ENCODE results near the gene TEX11. TPM values are rescaled to one million over a fixed set of nuclear protein-coding genes. Genes with fewer than 3 reads are reported as not detected.

The TEX11 gene
- total RNA-seq, 2 experiments from 2014 or later, result not detected

DNA sequence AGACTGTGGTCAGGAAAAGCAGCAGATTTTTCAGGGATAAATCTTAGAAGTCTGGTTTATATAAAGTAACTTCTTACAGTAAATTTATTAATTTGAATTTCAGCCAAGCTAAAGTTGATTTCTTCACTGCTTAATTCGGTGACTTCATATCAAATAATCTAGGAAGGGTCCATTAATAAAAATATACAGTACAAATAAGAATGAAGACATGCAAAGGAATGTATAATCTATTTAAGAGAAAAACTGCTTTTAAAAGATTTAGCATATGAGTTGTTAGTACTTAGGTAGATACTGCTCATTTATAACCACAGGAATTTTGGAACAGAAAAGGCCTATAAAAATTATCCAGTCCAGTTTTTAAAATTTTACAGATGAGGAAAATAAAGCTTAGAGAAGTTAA lies 286.8 kb downstream of the TEX11 start:
- Histone ChIP-seq H3K4me3 (ENCODE audit: low read depth, low read length, poor library complexity, severe bottlenecking) (no peak overlapping the region), H3K27ac (ENCODE audit: low read depth, low read length, poor library complexity, severe bottlenecking) (no peak overlapping the region), H3K4me2 (ENCODE audit: low read length) (no peak overlapping the region), H3K79me2 (ENCODE audit: insufficient read depth, low read depth, low read length) (no peaks in the 10 kb centered on the region), H2AFZ (ENCODE audit: low read length) (no peak overlapping the region), H3K9me2 (ENCODE audit: insufficient read depth, low read length) (no peaks in the 10 kb centered on the region), H3K9me3 (ENCODE audit: low read length) (no peaks in the 10 kb centered on the region), H4K20me1 (ENCODE audit: insufficient read depth, low read length) (no peaks in the 10 kb centered on the region), H3K36me3 (ENCODE audit: insufficient read depth, low read length) (no peaks in the 10 kb centered on the region), H3K4me1 (ENCODE audit: insufficient read depth, low read length, poor library complexity, severe bottlenecking) (no peaks in the 10 kb centered on the region)
- intact Hi-C loops (cut with micrococcal nuclease; ENCODE audit: unreplicated experiment), result no loop called here
- TF ChIP-seq, protein P1, sequence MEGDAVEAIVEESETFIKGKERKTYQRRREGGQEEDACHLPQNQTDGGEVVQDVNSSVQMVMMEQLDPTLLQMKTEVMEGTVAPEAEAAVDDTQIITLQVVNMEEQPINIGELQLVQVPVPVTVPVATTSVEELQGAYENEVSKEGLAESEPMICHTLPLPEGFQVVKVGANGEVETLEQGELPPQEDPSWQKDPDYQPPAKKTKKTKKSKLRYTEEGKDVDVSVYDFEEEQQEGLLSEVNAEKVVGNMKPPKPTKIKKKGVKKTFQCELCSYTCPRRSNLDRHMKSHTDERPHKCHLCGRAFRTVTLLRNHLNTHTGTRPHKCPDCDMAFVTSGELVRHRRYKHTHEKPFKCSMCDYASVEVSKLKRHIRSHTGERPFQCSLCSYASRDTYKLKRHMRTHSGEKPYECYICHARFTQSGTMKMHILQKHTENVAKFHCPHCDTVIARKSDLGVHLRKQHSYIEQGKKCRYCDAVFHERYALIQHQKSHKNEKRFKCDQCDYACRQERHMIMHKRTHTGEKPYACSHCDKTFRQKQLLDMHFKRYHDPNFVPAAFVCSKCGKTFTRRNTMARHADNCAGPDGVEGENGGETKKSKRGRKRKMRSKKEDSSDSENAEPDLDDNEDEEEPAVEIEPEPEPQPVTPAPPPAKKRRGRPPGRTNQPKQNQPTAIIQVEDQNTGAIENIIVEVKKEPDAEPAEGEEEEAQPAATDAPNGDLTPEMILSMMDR (conservative IDR thresholded peaks at IDR 0.05; ENCODE audit: low read length), result no peak
- no peak for TF ChIP-seq EZH2phosphoT487 (IDR thresholded peaks at IDR 0.05; ENCODE audit: borderline replicate concordance, low read depth, low read length)
- no peak for DNase-seq (ENCODE audit: low spot score)
- no TSS peak for BruUV-seq (replicated peaks)
- ChIA-PET POLR2A (no interaction called here), CTCF (ENCODE audit: unreplicated experiment) (no interaction called here)

DNA sequence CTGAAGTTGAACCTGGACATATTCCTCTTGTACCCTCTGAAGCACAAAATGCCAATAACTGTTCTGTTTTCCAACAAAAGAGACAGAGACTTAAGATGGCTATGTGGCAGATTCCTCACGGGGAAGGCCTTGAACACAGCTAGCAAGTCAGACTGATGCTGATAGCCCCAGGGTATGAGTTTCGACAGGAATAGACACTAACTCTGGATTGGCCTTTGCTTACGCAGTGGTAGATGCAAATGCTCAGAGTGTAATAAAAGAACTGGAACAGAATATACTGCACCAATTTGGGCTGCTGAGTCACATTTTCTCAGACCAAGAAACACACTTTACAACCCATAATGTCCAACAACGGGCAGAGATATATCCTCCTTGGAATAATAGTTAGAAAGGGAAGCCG lies 290.0 kb downstream of the TEX11 start:
- no peak for DNase-seq (ENCODE audit: low spot score)
- Histone ChIP-seq H4K20me1 (ENCODE audit: insufficient read depth, low read length) (no peaks in the 10 kb centered on the region), H3K79me2 (ENCODE audit: insufficient read depth, low read depth, low read length) (no peaks in the 10 kb centered on the region), H2AFZ (ENCODE audit: low read length) (no peak overlapping the region), H3K4me2 (ENCODE audit: low read length) (no peak overlapping the region), H3K36me3 (ENCODE audit: insufficient read depth, low read length) (no peaks in the 10 kb centered on the region), H3K9me2 (ENCODE audit: insufficient read depth, low read length) (no peaks in the 10 kb centered on the region), H3K4me3 (ENCODE audit: low read depth, low read length, poor library complexity, severe bottlenecking) (no peak overlapping the region), H3K4me1 (ENCODE audit: insufficient read depth, low read length, poor library complexity, severe bottlenecking) (no peaks in the 10 kb centered on the region), H3K9me3 (ENCODE audit: low read length) (no peaks in the 10 kb centered on the region), H3K27ac (ENCODE audit: low read depth, low read length, poor library complexity, severe bottlenecking) (no peak overlapping the region)
- BruUV-seq (replicated peaks), result no TSS peak
- ChIA-PET CTCF (ENCODE audit: unreplicated experiment) (no interaction called here), POLR2A (no interaction called here)
- TF ChIP-seq, protein P1 (conservative IDR thresholded peaks at IDR 0.05; ENCODE audit: low read length), result no peak
- TF ChIP-seq EZH2phosphoT487 (IDR thresholded peaks at IDR 0.05; ENCODE audit: borderline replicate concordance, low read depth, low read length), result no peak
- intact Hi-C loops (cut with micrococcal nuclease; ENCODE audit: unreplicated experiment), result no loop called here

GRCh38 chrX:70613295-70613694 lies 295.2 kb downstream of the TEX11 start:
- no peak overlapping the region for H2AFZ ChIP-seq (ENCODE audit: low read length)
- H4K20me1 ChIP-seq (ENCODE audit: insufficient read depth, low read length), result no peaks in the 10 kb centered on the region
- intact Hi-C loops (cut with micrococcal nuclease; ENCODE audit: unreplicated experiment), result no loop called here
- H3K27ac ChIP-seq (ENCODE audit: low read depth, low read length, poor library complexity, severe bottlenecking), result no peak overlapping the region
- ChIA-PET POLR2A (no interaction called here), CTCF (ENCODE audit: unreplicated experiment) (no interaction called here)
- no peaks in the 10 kb centered on the region for H3K9me2 ChIP-seq (ENCODE audit: insufficient read depth, low read length)
- no peaks in the 10 kb centered on the region for H3K79me2 ChIP-seq (ENCODE audit: insufficient read depth, low read depth, low read length)
- H3K36me3 ChIP-seq (ENCODE audit: insufficient read depth, low read length), result no peaks in the 10 kb centered on the region
- no TSS peak for BruUV-seq (replicated peaks)
- no peak overlapping the region for H3K4me3 ChIP-seq (ENCODE audit: low read depth, low read length, poor library complexity, severe bottlenecking)
- no peaks in the 10 kb centered on the region for H3K9me3 ChIP-seq (ENCODE audit: low read length)
- H3K4me1 ChIP-seq (ENCODE audit: insufficient read depth, low read length, poor library complexity, severe bottlenecking), result no peaks in the 10 kb centered on the region
- DNase-seq (ENCODE audit: low spot score), result no peak
- no peak for TF ChIP-seq EZH2phosphoT487 (IDR thresholded peaks at IDR 0.05; ENCODE audit: borderline replicate concordance, low read depth, low read length)
- no peak overlapping the region for H3K4me2 ChIP-seq (ENCODE audit: low read length)
